ENCODE results near the gene MASP1.
"Not testable (repeated sequence)": the region's sequence is repeated elsewhere in the genome, so short reads cannot be mapped to it uniquely, and the experiment has no call there.

MASP1 gene

GRCh38 chr3:187247398-187247797 is 44.1 kb downstream of the MASP1 start:
- Histone ChIP-seq H3K4me3 (no peak overlapping the region), H3K27ac (no peak overlapping the region)
- no peak for DNase-seq (ENCODE audit: low spot score)
- TF ChIP-seq CTCF (IDR thresholded peaks at IDR 0.05): no peak

GRCh38 chr3:187243933-187244524 is 47.5 kb downstream of the MASP1 start:
- Histone ChIP-seq H3K4me3 (no peak overlapping the region), H3K27ac (peak overlapping the region in 1 of 2 donors; percentile 45)
- DNase-seq (ENCODE audit: low spot score): no peak
- no peak for TF ChIP-seq CTCF (IDR thresholded peaks at IDR 0.05)

- TF ChIP-seq CTCF (IDR thresholded peaks at IDR 0.05): no peak
- H3K27ac ChIP-seq: no peak overlapping the region
- DNase-seq (ENCODE audit: low spot score): no peak
- no peak overlapping the region for H3K4me3 ChIP-seq
Observed at GRCh38 chr3:187242900-187243299, 48.6 kb downstream of the MASP1 start.

- no peak for DNase-seq (ENCODE audit: low spot score)
- TF ChIP-seq CTCF (IDR thresholded peaks at IDR 0.05): no peak
- Histone ChIP-seq H3K4me3 (no peak overlapping the region), H3K27ac (no peak overlapping the region)
Observed at GRCh38 chr3:187242435-187242834, 49.1 kb downstream of the MASP1 start.

- H3K27ac ChIP-seq; H3K4me3 ChIP-seq; DNase-seq (ENCODE audit: low spot score): not testable (repeated sequence)
Observed at GRCh38 chr3:187238835-187239234, 52.7 kb downstream of the MASP1 start.

GRCh38 chr3:187238239-187238638 is 53.3 kb downstream of the MASP1 start:
- no peak for DNase-seq (ENCODE audit: low spot score)
- TF ChIP-seq CTCF (IDR thresholded peaks at IDR 0.05): no peak
- Histone ChIP-seq H3K27ac (no peak overlapping the region), H3K4me3 (no peak overlapping the region)

- no peak for DNase-seq (ENCODE audit: low spot score)
- no peak for TF ChIP-seq CTCF (IDR thresholded peaks at IDR 0.05)
- Histone ChIP-seq H3K4me3 (no peak overlapping the region), H3K27ac (no peak overlapping the region)
Observed at GRCh38 chr3:187237741-187238140, 53.8 kb downstream of the MASP1 start.

GRCh38 chr3:187236962-187237361 is 54.6 kb downstream of the MASP1 start:
- Histone ChIP-seq H3K27ac (no peak overlapping the region), H3K4me3 (no peak overlapping the region)
- no peak for DNase-seq (ENCODE audit: low spot score)
- TF ChIP-seq CTCF (IDR thresholded peaks at IDR 0.05): no peak

Data from coronary artery (tissue), 2 donors.